Cortex of kidney (tissue), 1 donor: Measurements from ENCODE around the gene NMRK2.
"Not testable (repeated sequence)": the region's sequence is repeated elsewhere in the genome, so short reads cannot be mapped to it uniquely, and the experiment has no call there.

ENCODE experiments used
- DNase-seq: peaks from one replicate; lab custom pipeline; 2025; lab: John Stamatoyannopoulos, UW

Gene NMRK2, protein sequence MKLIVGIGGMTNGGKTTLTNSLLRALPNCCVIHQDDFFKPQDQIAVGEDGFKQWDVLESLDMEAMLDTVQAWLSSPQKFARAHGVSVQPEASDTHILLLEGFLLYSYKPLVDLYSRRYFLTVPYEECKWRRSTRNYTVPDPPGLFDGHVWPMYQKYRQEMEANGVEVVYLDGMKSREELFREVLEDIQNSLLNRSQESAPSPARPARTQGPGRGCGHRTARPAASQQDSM

DNA sequence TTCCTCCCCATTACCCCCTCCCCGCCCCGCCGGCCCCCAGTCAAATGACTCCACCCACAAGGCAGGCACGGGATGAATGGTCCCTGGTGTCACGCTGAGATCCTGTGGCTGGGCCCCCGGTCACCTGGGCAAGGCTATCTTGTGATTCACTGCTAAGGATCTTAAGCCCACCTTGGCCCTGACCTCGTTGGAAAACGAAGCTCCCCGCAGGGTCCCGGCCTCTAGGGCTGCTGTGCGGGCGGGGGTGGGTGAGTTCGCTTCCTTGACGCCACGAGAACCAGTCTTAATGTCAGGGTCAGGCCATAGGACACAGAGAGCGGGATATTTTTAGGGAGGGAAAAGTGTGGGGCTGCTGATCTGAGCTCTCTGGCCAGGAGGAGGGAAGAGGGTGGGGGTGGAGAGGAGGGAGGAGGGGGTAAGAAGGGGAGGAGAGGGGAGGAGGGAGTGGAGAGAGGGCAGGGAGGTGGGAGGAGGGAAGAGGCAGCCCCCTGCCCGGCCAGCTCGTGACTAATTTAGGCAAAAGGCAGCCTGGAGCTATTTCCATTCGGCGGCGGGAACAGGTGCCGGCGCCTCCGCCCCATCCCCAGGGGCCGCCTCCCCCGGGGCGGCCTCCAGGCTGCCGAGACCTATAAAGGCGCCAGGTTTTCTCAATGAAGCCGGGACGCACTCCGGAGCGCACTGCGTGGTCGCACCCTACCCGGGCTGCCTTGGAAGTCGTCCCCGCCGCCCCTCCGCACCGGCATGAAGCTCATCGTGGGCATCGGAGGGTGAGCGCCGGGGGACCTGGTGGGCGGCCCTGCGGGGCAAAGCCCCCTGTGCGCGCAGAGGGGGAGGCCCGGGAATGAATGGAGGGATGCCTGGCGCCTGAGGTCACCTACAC is at the start of gene NMRK2:
TSS of gene NMRK2 (plus strand) at position 139 of the 880 bp plus-strand sequence. CDS start at position 742, 603 bp downstream.
- no peak for DNase-seq

DNA sequence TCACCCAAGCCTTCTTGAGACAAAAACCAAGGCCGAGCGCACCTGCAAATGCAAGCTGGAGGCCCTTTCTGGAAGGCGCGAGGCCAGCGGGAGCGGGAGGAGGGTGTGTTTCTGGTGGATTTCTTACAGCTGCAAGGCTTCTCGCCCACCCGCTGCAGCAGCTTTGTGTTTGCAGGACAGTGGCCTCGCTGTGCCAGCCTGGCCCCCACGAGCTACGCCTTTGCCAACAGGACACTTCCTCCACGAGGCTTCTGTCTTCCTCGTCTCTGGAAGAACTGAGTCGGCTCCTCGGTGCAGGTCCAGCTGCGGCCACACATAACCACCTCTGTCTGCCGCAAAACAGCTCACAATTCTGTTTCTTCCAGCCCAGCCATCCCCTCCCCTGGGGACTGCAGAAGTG is 42.3 kb upstream of the NMRK2 start:
- DNase-seq = no peak

DNA sequence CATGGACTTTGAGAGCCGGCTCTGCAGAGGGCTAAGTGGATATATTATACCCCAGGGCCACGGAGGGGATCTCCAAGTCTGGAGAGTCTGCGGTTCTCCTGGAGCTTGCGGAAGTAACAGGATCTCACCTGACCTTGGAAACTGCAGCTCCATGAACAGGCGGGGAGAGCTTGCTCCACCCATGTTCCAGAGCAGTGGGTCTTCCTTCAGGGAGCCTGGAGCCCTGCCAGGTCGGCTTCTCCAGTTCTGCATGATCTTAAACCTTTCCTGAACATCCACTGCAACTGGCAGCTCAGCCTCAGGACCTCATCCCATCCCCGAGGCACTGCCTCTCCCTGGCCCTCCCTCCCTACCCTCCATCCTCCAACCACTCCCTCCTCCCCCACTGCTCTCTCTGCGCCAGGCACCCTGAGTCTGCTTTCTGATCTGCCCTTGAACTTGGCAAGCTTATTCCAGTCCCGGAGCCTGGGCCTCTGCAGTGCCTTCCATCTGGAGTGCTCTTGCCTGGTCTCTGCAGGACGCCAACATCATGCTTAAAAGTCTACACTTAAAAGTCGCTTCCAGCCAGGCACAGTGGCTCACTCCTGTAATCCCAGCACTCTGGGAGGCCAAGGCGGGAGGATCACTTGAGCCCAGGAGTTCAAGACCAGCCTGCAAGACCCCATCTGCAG is 39.2 kb upstream of the NMRK2 start:
- no peak for DNase-seq

DNA sequence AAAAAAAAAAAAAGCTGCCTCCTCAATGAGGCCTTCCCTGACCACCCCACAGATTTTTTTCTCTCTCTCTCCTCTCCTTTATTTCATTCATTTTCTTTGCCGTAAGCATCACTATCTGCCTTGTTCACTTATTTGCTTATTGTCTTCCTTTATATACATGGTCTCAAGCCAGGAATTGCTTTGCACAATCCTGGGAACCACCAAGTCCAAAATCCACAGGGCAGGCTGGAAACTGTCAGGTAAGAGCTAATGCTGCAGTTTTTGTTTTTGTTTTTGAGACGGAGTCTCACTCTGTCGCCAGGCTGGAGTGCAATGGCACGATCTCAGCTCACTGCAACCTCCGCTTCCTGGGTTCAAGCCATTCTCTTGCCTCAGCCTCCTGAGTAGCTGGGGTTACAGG is 37.9 kb upstream of the NMRK2 start:
- DNase-seq = not testable (repeated sequence)

DNA sequence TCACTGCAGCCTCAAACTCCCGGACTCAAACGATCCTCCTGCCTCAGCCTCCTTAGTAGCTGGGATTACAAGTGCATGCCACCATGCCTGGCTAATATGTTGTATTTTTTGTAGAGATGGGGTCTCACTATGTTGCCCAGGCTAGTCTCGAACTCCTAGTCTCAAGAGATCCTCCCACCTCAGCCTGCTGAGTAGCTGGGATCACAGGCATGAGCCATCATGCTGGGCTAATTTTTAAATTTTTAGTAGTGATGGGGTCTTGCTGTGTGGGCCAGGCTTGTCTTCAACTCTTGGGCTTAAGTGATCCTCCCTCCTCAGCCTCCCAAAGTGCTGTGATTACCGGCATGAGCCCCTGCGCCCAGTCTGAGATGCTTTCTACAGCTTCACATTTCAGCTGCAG is 37.1 kb upstream of the NMRK2 start:
- DNase-seq = no peak

DNA sequence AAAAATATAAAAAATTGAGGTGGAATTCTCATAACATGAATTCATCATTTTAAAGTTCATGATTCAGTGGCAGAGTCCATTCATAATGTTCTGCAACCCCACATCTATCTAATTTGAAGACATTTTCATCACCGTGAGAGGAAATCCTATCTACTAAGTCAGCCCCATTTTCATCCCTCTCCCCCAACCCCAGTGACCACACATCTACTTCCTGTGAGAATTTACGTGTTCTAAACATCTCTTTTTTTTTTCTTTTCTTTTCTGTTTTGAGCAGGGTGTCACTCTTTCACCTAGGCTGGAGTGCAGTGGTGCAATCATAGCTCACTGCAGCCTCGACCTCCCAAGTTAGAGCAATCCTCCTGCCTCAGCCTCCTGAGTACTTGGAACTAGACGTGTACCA is 34.9 kb upstream of the NMRK2 start:
- DNase-seq = no peak

DNA sequence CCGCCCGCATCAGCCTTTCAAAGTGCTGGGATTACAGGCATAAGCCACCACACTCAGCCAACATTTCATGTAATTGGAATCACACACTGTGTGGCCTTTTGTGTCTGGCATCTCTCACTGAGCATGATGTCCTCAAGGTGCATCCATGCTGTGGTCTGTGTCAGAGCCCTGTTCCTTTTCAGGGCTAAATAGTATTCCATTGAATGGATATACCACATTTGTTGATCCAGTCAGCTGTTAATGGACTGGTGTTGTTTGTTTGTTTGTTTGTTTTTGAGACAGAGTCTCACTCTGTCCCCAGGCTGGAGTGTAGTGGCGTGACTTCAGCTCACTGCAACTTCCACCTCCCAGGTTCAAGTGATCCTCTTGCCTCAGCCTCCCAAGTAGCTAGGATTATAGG is 34.4 kb upstream of the NMRK2 start:
- DNase-seq = no peak

DNA sequence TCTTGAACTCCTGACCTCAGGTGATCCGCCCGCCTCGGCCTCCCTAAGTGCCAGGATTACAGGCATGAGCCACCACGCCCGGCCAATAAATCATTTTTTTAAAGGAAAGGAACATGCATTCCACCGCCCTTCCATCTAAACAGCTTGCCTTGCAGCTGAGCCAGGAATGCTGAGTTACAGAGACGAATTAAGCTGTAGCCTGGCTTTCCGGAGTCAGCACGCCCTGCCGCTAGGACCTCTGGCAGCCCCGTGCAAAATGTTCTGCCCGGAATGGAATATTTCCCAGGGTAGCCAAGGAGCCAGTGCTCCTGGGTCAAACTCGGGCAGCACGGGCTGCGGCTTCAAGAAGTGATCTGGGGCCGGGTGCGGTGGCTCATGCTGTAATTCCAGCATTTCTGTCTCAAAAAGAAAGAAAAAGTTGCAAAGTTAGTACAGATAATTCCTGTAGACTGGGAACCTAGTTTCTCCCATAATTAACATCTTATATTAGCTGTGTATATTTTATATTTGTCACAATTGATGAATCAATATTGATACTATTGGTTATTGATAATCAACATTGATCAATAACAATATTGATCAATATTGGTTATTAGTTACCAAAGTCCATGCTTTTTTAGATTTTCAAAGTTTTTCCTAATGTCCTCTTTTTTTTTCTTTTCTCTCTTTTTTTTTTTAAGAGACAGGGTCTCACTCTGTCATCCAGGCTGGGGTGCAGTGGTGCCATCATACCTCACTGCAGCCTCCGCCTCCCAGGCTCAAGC is 33.2 kb upstream of the NMRK2 start:
- DNase-seq = no peak

DNA sequence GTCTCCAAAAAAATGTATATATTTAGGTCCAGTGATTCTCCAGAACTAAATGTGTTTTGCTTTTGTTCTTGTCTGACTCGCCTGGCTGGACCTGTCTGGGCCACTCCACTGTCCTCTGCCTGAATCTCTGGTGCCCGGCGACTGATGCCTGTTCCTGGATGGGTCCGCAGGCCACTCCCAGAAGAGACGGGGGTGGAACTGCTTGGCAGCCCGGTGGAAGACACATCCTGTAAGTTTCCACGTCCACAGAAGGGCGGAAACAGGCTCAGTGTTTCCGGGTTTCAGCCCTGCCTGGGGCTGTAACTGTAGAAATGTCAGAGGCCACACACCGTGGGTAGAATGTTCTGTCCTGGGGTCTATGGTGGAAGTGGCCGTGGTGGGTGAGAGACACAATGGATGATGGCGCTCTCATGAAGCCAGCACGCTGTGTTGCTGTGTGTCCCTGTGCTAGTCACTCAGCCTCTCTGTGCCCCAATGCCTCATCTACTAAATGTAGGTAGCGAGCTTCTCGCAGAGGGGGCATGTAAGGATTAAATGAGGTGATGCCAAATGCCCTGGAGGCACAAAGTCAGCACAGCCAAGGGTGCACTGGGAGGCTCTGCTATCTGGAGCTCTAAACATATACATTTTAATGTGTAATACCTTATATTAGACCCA is 30.4 kb upstream of the NMRK2 start:
- no peak for DNase-seq

DNA sequence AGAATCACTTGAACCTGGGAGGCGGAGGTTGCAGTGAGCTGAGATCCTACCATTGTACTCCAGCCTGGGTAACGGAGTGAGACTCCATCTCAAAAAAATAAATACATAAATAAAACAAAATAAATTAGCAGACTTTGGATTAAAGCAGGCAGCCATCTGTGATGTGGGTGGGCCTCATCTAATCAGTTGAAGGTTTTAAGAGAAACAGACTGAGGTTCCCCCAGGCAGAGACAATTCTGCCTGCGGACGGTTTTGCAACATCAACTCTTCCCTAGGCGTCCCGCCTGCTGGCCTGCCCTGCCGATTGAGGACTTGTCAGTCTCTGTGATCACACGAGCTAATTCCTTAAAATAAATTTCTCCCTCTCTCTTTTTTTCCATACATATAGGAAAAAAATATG is 28.6 kb upstream of the NMRK2 start:
- no peak for DNase-seq

DNA sequence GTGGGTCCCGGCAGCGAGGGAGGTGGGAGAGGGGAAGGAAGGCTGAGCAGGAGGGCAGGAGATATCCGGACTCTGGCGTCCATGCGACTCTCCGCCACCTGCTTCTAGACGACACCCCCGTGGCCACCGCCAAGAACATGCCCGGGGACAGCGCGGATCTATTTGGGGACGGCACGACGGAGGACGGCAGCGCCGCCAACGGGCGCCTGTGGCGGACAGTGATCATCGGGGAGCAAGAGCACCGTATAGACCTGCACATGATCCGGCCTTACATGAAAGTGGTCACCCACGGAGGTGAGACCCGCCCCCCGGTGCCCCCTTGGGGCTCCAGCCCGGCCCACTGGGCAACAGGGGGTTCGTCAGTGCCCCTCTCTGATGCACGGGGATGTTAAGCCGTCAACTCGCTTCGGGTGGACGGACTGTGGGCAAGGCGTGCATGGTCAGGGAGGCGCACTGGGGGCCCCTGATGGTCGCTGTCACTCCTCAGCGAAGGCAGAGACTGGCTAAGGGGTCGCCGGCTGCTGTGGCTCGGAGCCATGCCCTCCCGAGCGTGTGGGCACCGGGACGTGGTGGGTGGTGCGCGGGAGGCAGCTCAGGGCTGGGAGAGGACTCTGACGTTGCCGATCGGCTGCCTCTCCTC is 25.1 kb upstream of the NMRK2 start:
- no peak for DNase-seq

DNA sequence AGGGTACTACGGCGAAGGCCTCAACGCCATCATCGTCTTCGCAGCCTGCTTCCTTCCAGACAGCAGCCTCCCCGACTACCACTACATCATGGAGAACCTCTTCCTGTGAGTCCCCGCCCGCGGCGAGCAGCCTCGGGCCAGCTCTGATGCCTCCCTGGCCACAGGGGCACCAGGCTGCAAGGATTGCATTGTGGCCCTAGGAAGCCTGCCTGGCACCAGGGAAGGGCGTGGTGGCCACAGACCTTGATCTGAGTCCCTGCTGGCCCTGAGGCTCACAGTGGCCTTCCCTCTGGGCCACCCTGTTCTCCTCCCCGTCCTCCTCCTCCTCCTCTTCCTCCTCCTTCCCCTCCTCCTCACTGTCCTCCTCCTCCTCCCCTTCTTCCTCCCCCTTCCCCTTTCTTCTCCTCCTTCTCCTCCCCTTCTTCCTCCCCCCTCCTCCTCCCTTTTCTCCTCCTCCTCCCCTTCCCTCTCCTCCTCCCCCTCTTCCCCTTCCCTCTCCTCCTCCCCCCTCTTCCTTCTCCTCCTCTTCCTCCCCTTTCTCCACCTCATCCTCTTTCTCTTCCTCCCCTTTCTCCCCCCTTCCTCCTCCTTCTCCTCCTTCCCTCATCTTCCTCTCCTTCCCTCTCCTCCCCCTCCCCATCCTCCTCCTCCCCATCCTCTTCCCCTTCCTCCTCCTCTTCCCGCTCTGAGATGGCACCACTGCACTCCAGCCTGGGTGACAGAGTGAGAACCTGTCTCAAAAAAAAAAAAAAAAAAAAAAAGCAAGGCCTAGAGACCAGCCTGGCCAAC is 24.4 kb upstream of the NMRK2 start:
- no peak for DNase-seq

DNA sequence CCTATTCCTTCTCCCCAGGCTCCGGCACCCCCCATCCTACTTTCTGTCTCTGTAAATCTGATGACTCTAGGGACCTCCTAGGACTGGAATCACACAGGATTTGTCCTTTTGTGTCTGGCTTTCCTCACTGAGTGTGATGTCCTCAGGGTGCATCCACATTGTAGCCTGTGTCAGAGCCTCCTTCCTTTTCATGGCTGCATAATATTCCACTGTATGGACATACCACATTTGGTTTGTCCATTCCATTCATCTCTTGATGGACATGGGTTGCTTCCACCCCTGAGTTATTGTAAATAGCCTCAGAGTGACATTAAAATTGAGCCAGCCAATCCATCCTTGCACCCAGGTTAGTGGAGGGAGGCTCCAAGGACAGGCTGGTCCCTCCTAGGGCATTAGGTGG is 22.8 kb upstream of the NMRK2 start:
- DNase-seq = no peak

DNA sequence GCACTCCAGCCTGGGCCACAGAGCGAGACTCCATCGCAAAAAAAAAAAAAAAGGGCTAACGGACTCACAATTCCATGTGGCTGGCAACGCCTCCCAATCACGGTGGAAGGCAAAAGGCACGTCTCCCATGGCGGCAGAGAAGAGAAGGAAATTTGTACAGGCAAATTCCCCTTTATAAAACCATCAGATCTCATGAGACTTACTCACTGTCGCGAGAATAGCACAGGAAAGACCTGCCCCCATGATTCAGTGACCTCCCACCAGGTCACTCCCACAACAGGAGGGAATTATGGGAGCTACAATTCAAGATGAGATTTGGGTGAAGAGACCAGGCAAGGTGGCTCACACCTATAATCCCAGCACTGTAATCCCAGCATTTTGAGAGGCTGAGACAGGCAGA is 18.7 kb upstream of the NMRK2 start:
- no peak for DNase-seq

DNA sequence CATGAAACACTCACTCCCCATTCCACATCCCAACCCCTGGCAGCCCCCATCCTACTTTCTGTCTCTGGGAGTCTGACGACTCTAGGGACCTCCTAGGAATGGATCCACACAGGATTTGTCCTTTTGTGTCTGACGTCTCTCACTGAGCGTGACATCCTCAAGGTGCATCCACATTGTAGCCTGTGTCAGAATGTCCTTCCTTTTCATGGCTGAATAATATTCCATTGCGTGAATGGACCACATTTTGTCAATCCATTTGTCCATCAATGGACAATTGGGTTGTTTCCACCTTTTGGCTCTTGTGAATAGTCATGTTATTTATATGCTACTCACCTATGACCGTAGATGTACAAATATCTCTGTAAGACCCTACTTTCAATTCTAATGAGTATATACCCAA is 16.8 kb upstream of the NMRK2 start:
- DNase-seq = no peak

DNA sequence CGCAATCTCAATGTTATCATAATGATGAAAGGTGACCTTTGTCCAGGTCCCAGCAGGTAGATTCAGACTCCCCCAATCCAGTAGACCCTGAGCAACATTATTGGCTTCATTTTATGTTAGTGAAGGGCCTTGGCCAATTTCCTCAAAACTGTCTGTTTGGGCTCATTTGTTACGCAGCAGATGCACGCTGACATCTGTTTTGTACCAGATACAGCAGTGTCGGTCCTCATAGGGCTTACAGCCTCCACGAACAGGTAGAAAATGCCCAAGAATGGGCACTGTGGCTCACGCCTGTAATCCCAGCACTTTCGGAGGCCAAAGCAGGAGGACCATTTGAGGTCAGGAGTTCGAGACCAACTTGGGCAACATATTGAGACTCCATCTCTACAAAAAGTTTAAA is 13.1 kb upstream of the NMRK2 start:
- no peak for DNase-seq

DNA sequence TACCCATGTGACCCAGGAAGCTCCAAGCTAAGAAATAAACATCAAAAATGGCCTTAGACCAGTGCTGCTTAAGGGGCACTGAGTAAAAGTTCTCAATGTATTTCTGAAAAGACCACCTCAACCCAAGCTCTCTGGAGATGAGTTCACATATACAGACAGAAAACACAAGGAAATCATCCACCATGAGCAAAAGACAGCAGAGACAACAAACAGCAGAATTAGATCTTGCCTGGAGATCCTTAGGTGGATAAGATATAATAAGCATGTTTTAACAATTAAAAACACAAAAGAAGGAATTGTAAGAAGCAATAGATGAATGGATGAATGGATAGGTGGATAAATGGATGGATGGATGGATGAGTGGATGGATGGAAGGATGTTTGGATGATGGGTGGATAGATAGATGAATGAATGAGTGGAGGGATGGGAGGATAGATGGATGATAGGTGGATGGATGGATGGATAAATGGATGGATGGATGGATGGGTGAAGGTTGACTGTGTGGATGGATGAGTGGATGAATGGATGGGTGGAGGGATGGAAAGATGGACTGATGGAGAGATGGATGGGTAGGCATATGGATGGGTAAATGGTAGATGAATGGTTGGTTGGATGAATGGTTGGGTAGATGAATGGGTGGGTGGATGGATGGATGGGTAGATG is 9.6 kb upstream of the NMRK2 start:
- no peak for DNase-seq

DNA sequence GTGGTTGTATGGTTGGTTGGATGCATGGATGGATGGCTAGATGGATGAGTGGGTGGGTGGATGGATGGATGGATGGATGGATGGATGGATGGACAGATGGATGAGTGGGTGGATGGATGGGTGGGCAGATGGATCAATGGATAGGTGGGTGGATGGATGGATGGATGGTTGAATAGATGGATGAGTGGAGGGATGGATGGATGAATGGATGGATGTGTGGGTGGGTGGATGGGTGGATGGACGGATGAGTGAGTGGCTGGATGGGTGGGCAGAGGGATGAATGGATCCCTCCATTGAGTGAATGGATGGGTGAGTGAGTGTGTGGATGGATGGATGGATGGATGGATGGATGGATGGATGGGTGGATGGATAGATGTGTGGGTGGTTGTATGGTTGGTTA is 9.0 kb upstream of the NMRK2 start:
- no peak for DNase-seq

DNA sequence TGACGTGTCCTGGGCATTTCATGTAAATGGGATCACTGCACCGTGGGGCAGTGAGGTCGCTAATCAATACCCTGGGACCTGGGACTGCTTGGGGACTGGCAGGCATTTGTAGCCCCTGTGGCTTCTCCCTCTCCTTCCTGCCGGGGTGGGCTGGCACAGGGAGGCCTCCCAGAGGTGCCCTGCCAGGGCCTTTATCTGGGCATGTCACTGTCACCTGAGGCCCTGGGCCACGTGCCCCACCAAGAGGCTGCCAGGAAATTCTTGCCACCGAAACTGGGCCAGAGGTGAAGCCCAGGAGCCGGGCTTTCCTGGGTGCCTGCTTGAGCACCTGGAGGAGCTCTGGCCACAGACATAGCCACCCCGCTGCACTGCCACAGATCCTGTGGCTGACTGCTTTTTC is 1.8 kb upstream of the NMRK2 start:
- no peak for DNase-seq
